K562 (cell line): ENCODE results near the gene TNFRSF13B. TPM values are rescaled to one million over a fixed set of nuclear protein-coding genes. Genes with fewer than 3 reads are reported as not detected.

Experiments used
- ATAC-seq: fragments of 200-7000 bp; cut with Tn5 transposase; 3 replicates; pipeline ENCODE4 v1.9.1; 2020; ENCODE audit warnings: moderate library complexity
- BruUV-seq: library from RNA; stranded (reverse); fragments of 400-500 nt; replicated peaks from 2 replicates; lab custom pipeline; 2021; lab: Mats Ljungman, UMichigan
- CTCF ChIA-PET: fragments of 300-600 bp; formaldehyde crosslinking; extraction: SDS; loops from one replicate; lab custom pipeline; 2021; ENCODE audit warnings: low intra/inter-chr PET ratio; lab: Yijun Ruan, JAX
- POLR2A ChIA-PET: fragments of 300-600, 350-650 bp; sonication (Branson Sonifier 250); formaldehyde crosslinking; extraction: SDS; loops from one replicate; lab custom pipeline; 2021; ENCODE audit warnings: antibody characterized with exemption, inconsistent platforms; lab: Yijun Ruan, JAX
- DNase-seq, 4 experiments: peaks; one replicate each; pipeline versions ENCODE4 v3.0.0 to v3.0.0-alpha.2; 2011 to 2018; ENCODE audit warnings: low spot score in 3 of 4, mixed read lengths in 3 of 4; ENCODE audit errors: extremely low read depth in 1 of 4
- FAIRE-seq: peaks from 2 replicates; lab custom pipeline; 2011; peaks lifted over from hg19 to GRCh38; lab: Jason Lieb, UNC
- H2AFZ ChIP-seq: 2 replicates; pipeline ENCODE4 v1.6.0; 2011; ENCODE audit warnings: low read depth, low read length, control low read depth, inconsistent platforms
- H3K27ac ChIP-seq: fragments of 200-600 bp; 3 replicates; pipeline ENCODE4 v1.8.0; 2011; ENCODE audit warnings: low read depth, mild to moderate bottlenecking, control low read depth, inconsistent platforms, low read length, moderate library complexity, mixed read lengths; ENCODE audit errors: extremely low read depth
- H3K27me3 ChIP-seq, 2 experiments: fragments of 300-600 bp in 1 of 2; 2 replicates in 1 of 2; 3 replicates in 1 of 2; pipeline versions ENCODE4 v1.6.0 to v1.8.0; 2011; ENCODE audit warnings: inconsistent platforms in 2 of 2, low read length in 2 of 2, mild to moderate bottlenecking in 1 of 2, mixed read lengths in 1 of 2, moderate library complexity in 1 of 2; ENCODE audit not compliant: control insufficient read depth in 2 of 2, insufficient read depth in 2 of 2
- H3K36me3 ChIP-seq: fragments of 300-600 bp; 3 replicates; pipeline ENCODE4 v1.8.0; 2011; ENCODE audit warnings: mild to moderate bottlenecking, low read length, inconsistent platforms; ENCODE audit not compliant: control insufficient read depth, insufficient read depth
- H3K4me1 ChIP-seq, 2 experiments: fragments of 200-600 bp in 1 of 2; replicated peaks in 1 of 2; 2 replicates in 1 of 2; 3 replicates in 1 of 2; pipeline versions ENCODE4 v1.5.1 to v1.8.0; 2011; ENCODE audit warnings: inconsistent platforms in 2 of 2, low read length in 2 of 2, mild to moderate bottlenecking in 1 of 2, mixed read lengths in 1 of 2, moderate library complexity in 1 of 2; ENCODE audit not compliant: control insufficient read depth in 2 of 2, insufficient read depth in 2 of 2
- H3K4me2 ChIP-seq: 2 replicates; pipeline ENCODE4 v1.6.1; 2011; ENCODE audit warnings: low read length, control low read depth, inconsistent platforms, mixed read lengths; ENCODE audit not compliant: insufficient read depth
- H3K4me3 ChIP-seq: fragments of 200-600 bp; sonication (generic), shearing (Covaris generic); 2 replicates; pipeline ENCODE4 v1.5.1; 2016; ENCODE audit warnings: control low read depth, inconsistent platforms
- H3K79me2 ChIP-seq: fragments of 200-600 bp; 3 replicates; pipeline ENCODE4 v1.8.0; 2011; ENCODE audit warnings: low read length, inconsistent platforms; ENCODE audit not compliant: control insufficient read depth, insufficient read depth
- H3K9ac ChIP-seq, 2 experiments: 2 replicates each; pipeline versions ENCODE4 v1.6.0 to v1.6.1; 2011; ENCODE audit warnings: low read depth in 2 of 2, low read length in 2 of 2, control low read depth in 1 of 2, inconsistent platforms in 1 of 2, mild to moderate bottlenecking in 1 of 2, mixed read lengths in 1 of 2; ENCODE audit not compliant: insufficient read depth in 1 of 2
- H3K9me1 ChIP-seq: one replicate; pipeline ENCODE4 v1.6.0; 2011; ENCODE audit warnings: inconsistent platforms, mild to moderate bottlenecking, low read length, moderate library complexity; ENCODE audit not compliant: control insufficient read depth, insufficient read depth
- H3K9me3 ChIP-seq: replicated peaks from 2 replicates; pipeline ENCODE4 v1.5.1; 2011; ENCODE audit warnings: low read depth, low read length, inconsistent platforms; ENCODE audit not compliant: control insufficient read depth, insufficient read depth
- H4K20me1 ChIP-seq: replicated peaks from 2 replicates; pipeline ENCODE4 v1.6.1; 2011; ENCODE audit warnings: low read length, inconsistent platforms, mixed read lengths; ENCODE audit not compliant: control insufficient read depth, insufficient read depth
- CCNT2 ChIP-seq: IDR thresholded peaks from 2 replicates; pipeline ENCODE4 v1.6.1; 2011; ENCODE audit warnings: borderline replicate concordance, low read depth, mild to moderate bottlenecking, moderate library complexity, mixed read lengths, low read length; ENCODE audit not compliant: insufficient read length; ENCODE audit errors: extremely low read depth
- GABPA ChIP-seq: fragments of 200-800 bp; sonication (Bioruptor generic); conservative IDR thresholded peaks from 2 replicates; pipeline ENCODE4 v1.6.1; 2016; ENCODE audit warnings: low read depth, missing genetic modification characterization, missing compliant biosample characterization
- KDM2B ChIP-seq: fragments of 250-450 bp; sonication (Bioruptor Pico); IDR thresholded peaks from 2 replicates; pipeline ENCODE4 v1.8.0; 2021; ENCODE audit warnings: mild to moderate bottlenecking, moderate library complexity
- L3MBTL2 ChIP-seq: fragments of 450-650 bp; IDR thresholded peaks from 2 replicates; pipeline ENCODE4 v1.6.1; 2016; ENCODE audit warnings: mild to moderate bottlenecking, moderate library complexity
- NCOA6 ChIP-seq: fragments of 450-650 bp; IDR thresholded peaks from 2 replicates; pipeline ENCODE4 v1.6.1; 2017; ENCODE audit warnings: mild to moderate bottlenecking
- NFIC ChIP-seq: fragments of 450-650 bp; IDR thresholded peaks from 2 replicates; pipeline ENCODE4 v1.6.1; 2017; ENCODE audit warnings: mild to moderate bottlenecking, inconsistent platforms
- POU5F1 ChIP-seq: fragments of 150-350 bp; IDR thresholded peaks from 2 replicates; pipeline ENCODE4 v1.6.1; 2014; ENCODE audit warnings: borderline replicate concordance, low read length, low read depth, mild to moderate bottlenecking; ENCODE audit not compliant: partially characterized antibody
- RAD51 ChIP-seq: fragments of 450-650 bp; IDR thresholded peaks from 2 replicates; pipeline ENCODE4 v1.7.1; 2016; ENCODE audit warnings: low read depth, mild to moderate bottlenecking, borderline replicate concordance
- SP1 ChIP-seq: sonication (generic); formaldehyde crosslinking; IDR thresholded peaks from 2 replicates; pipeline ENCODE4 v1.8.1; 2022; ENCODE audit warnings: mild to moderate bottlenecking, missing genetic modification reagents
- USF2 ChIP-seq: sonication (generic); formaldehyde crosslinking; IDR thresholded peaks from 2 replicates; pipeline ENCODE4 v1.5.0; 2020; ENCODE audit warnings: missing genetic modification reagents
- WGBS: fragments of 100-300 bp; shearing (Covaris generic); methylation state at CpG from one replicate; pipeline ENCODE4 v1.1.6; 2016; ENCODE audit warnings: low coverage, mixed read lengths; ENCODE audit not compliant: insufficient coverage; ENCODE audit errors: missing lambda C conversion rate; 5-methylcytosine and 5-hydroxymethylcytosine counted together
- in situ Hi-C: fragments of 300-500 bp; cut with MboI; formaldehyde crosslinking; loops from 4 replicates; pipeline ENCODE4 v1.15.0; 2018; ENCODE audit warnings: inconsistent platforms, mixed read lengths
- intact Hi-C: fragments of 100-400 bp; cut with micrococcal nuclease; formaldehyde crosslinking; loops from 2 replicates; pipeline ENCODE4 v1.14.2; 2022
- polyA plus RNA-seq, 8 experiments: library from polyadenylated mRNA; depleted of rRNA in 4 of 8; stranded (reverse) in 5 of 8; unstranded in 3 of 8; fragments of >200 nt; fragmentation: Nextera tagmentation in 2 of 8; fragmentation: Illumina TruSeq in 1 of 8; extraction: Ambion mirVana in 2 of 8; extraction: Trizol in 1 of 8; gene quantifications; 2 replicates each; pipeline versions ENCODE4 v1.2.1 to v1.2.3, GENCODE V29; 2011 to 2014; ENCODE audit warnings: inconsistent platforms in 1 of 8, missing spikeins in 1 of 8
- total RNA-seq, 7 experiments: library from RNA; depleted of rRNA in 6 of 7; stranded (reverse); fragments of >200 nt in 6 of 7; fragmentation: Illumina TruSeq in 2 of 7; extraction: Trizol in 2 of 7; gene quantifications; 2 replicates each; pipeline versions ENCODE4 v1.2.1 to v1.2.3, GENCODE V29; 2011 to 2021; ENCODE audit warnings: low replicate concordance in 1 of 7
- TF ChIP-seq, protein P1 (sequence below): fragments of 450-650 bp; conservative IDR thresholded peaks from 2 replicates; pipeline ENCODE4 v1.6.1; 2016; ENCODE audit warnings: missing genetic modification characterization, low read depth, mild to moderate bottlenecking, control low read depth, missing compliant biosample characterization

TNFRSF13B gene
- total and polyA plus RNA-seq, 9 of the 15 experiments (the other 6 are each of a cell fraction or from before 2014, with no cell fraction given), result not detected

DNA sequence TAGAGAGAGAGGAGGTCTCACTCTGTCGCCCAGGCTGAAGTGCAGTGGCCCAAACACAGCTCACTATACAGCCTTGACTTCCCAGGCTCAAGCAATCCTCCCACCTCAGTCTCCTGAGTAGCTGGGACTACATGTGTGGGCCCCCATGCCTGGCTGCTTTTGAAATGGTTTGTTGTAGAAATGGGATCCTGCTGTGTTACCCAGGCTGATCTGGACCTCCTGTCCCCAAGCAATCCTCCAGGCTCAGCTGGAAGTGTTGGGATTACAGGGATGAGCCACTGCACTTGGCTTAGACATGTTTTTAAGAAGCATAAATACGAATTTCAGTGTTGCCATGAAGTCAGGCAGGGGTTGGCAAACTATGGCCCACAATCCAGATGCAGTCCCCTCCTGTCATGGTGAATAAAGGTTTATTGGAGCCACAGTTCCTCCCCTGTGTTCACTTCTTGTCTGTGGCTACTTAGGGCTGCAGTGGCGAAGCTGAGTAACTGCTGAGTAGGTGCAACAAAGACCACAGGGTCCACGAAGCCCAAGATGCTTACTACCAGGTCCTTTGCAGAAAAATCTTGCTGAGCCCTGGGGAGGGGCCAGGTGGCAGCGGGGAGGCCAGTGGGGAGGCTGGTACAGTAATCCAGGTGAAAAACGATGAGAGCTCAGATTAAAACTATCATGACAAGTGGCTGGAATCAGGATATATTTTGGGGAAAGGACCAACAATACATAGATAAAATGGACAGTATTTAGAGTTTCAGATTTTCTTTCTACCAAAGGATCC is 35.2 kb downstream of the TNFRSF13B start (continued):
- TF ChIP-seq, protein P1, sequence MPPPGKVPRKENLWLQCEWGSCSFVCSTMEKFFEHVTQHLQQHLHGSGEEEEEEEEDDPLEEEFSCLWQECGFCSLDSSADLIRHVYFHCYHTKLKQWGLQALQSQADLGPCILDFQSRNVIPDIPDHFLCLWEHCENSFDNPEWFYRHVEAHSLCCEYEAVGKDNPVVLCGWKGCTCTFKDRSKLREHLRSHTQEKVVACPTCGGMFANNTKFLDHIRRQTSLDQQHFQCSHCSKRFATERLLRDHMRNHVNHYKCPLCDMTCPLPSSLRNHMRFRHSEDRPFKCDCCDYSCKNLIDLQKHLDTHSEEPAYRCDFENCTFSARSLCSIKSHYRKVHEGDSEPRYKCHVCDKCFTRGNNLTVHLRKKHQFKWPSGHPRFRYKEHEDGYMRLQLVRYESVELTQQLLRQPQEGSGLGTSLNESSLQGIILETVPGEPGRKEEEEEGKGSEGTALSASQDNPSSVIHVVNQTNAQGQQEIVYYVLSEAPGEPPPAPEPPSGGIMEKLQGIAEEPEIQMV (tag), result no peak
- no peak for TF ChIP-seq NCOA6
- TF ChIP-seq L3MBTL2, result no peak
- no peak for TF ChIP-seq GABPA
- no peak for TF ChIP-seq USF2 (CRISPR knock-in tag)
- TF ChIP-seq NFIC, result no peak
- TF ChIP-seq RAD51, result no peak

- no peak overlapping the region for H3K4me3 ChIP-seq
- POLR2A ChIA-PET, result no interaction called here
- H3K9me1 ChIP-seq, result no peaks in the 10 kb centered on the region
- FAIRE-seq (no peak), DNase-seq (no peak), ATAC-seq (no peak)
- 5% methylated on average over 2 of the region's 5 CpGs for WGBS
- in situ Hi-C loops, result no loop called here
- no peaks in the 10 kb centered on the region for H4K20me1 ChIP-seq
- H3K79me2 ChIP-seq, result no peaks in the 10 kb centered on the region
- intact Hi-C loops, result no loop called here
- no peaks in the 10 kb centered on the region for H3K9me3 ChIP-seq
- H3K4me2 ChIP-seq, result no peak overlapping the region
- CTCF ChIA-PET, result no interaction called here
- TF ChIP-seq POU5F1, result no peak
- no peak for TF ChIP-seq CCNT2
- no peak for TF ChIP-seq SP1
- TF ChIP-seq KDM2B (CRISPR knock-in tag), result no peak
- no peak overlapping the region for H2AFZ ChIP-seq
- no TSS peak for BruUV-seq
- H3K9ac ChIP-seq, result no peak overlapping the region
- H3K27ac ChIP-seq, result no peak overlapping the region
- H3K27me3 ChIP-seq, result peaks cover 0 to 67% of the 10 kb centered on the region in 2 experiments; a peak in 2 of 5 replicates
- no peaks in the 10 kb centered on the region for H3K4me1 ChIP-seq
- no peaks in the 10 kb centered on the region for H3K36me3 ChIP-seq
Observed at GRCh38 chr17:16935786-16936185, 36.1 kb downstream of the TNFRSF13B start.
